Jurkat, Clone E6-1 (cell line): ENCODE data around the gene TMEM132C.

Source experiments
- DNase-seq: peaks from one replicate; pipeline ENCODE4 v3.0.0-alpha.2; 2011; ENCODE audit warnings: low read depth, low spot score
- H3K4me3 ChIP-seq: 2 replicates; pipeline ENCODE4 v1.5.1; 2011; ENCODE audit warnings: mild to moderate bottlenecking, low read length, control low read depth, moderate library complexity

The TMEM132C gene

GRCh38 chr12:128712622-128713021 is 445.7 kb downstream of the TMEM132C start:
- no peak for DNase-seq

GRCh38 chr12:128715485-128715884 is 448.5 kb downstream of the TMEM132C start:
- H3K4me3 ChIP-seq, result no peak overlapping the region
- DNase-seq, result no peak

More at GRCh38 chr12:128712622-128713021, 445.7 kb downstream of the TMEM132C start:
- no peak overlapping the region for H3K4me3 ChIP-seq

GRCh38 chr12:128724468-128725046 is 457.6 kb downstream of the TMEM132C start:
- no peak for DNase-seq
- no peak overlapping the region for H3K4me3 ChIP-seq

GRCh38 chr12:128726886-128727285 is 459.9 kb downstream of the TMEM132C start:
- peak; percentile 69 for DNase-seq
- H3K4me3 ChIP-seq, result no peak overlapping the region

- no peak overlapping the region for H3K4me3 ChIP-seq
- peak; percentile 51 for DNase-seq
Observed at GRCh38 chr12:128727461-128727860, 460.5 kb downstream of the TMEM132C start.

GRCh38 chr12:128727999-128728398 is 461.0 kb downstream of the TMEM132C start:
- DNase-seq, result no peak
- no peak overlapping the region for H3K4me3 ChIP-seq

GRCh38 chr12:128729628-128730121 is 462.7 kb downstream of the TMEM132C start:
- H3K4me3 ChIP-seq, result 0 out of 2 replicates have a peak overlapping the region, but pooled peaks have one; percentile 13
- DNase-seq, result peak; percentile 87

- DNase-seq, result no peak
- no peak overlapping the region for H3K4me3 ChIP-seq
Observed at GRCh38 chr12:128734371-128734770, 467.4 kb downstream of the TMEM132C start.

GRCh38 chr12:128737292-128737966 is 470.5 kb downstream of the TMEM132C start:
- H3K4me3 ChIP-seq, result no peak overlapping the region
- DNase-seq, result no peak

GRCh38 chr12:128743916-128744315 is 476.9 kb downstream of the TMEM132C start:
- no peak for DNase-seq
- no peak overlapping the region for H3K4me3 ChIP-seq

GRCh38 chr12:128745772-128746689 is 479.1 kb downstream of the TMEM132C start:
- no peak overlapping the region for H3K4me3 ChIP-seq
- DNase-seq, result no peak

- H3K4me3 ChIP-seq, result no peak overlapping the region
- DNase-seq, result peak; percentile 32
Observed at GRCh38 chr12:128747441-128747840, 480.5 kb downstream of the TMEM132C start.

GRCh38 chr12:128752386-128752785 is 485.4 kb downstream of the TMEM132C start:
- no peak for DNase-seq
- no peak overlapping the region for H3K4me3 ChIP-seq

GRCh38 chr12:128753438-128753837 is 486.5 kb downstream of the TMEM132C start:
- no peak for DNase-seq
- H3K4me3 ChIP-seq, result no peak overlapping the region

- H3K4me3 ChIP-seq, result no peak overlapping the region
- DNase-seq, result no peak
Observed at GRCh38 chr12:128754275-128754674, 487.3 kb downstream of the TMEM132C start.

GRCh38 chr12:128755566-128755965 is 488.6 kb downstream of the TMEM132C start:
- no peak for DNase-seq

More at GRCh38 chr12:128755566-128755965, 488.6 kb downstream of the TMEM132C start:
- H3K4me3 ChIP-seq, result no peak overlapping the region
